GM23338 (cell line): ENCODE measurements around the gene CHN2. TPM values are rescaled to one million over a fixed set of nuclear protein-coding genes. Genes with fewer than 3 reads are reported as not detected.
A peak's percentile ranks its signal among the peaks of the same experiment; 100 is the strongest.

Source experiments
- ATAC-seq: fragments of 200-7000 bp; cut with Tn5 transposase; 3 replicates; pipeline ENCODE4 v1.9.1; 2020
- DNase-seq: peaks from one replicate; pipeline ENCODE4 v3.0.0-alpha.2; 2015; ENCODE audit warnings: low spot score
- H2AFZ ChIP-seq: fragments of 200-600 bp; sonication (generic); 2 replicates; pipeline ENCODE4 v1.8.0; 2016; ENCODE audit warnings: antibody characterized with exemption, mild to moderate bottlenecking, moderate library complexity
- H3F3A ChIP-seq: fragments of 200-600 bp; sonication (generic); replicated peaks from 2 replicates; pipeline ENCODE4 v1.8.0; 2017; ENCODE audit warnings: antibody characterized with exemption, mixed run types, low read depth
- H3K27ac ChIP-seq: fragments of 200-600 bp; sonication (generic); 2 replicates; pipeline ENCODE4 v1.6.1; 2016; ENCODE audit warnings: low read depth
- H3K27me3 ChIP-seq: fragments of 200-600 bp; sonication (generic); 2 replicates; pipeline ENCODE4 v1.8.0; 2016; ENCODE audit warnings: mild to moderate bottlenecking, mixed run types, moderate library complexity; ENCODE audit not compliant: insufficient read depth
- H3K36me3 ChIP-seq: fragments of 200-600 bp; sonication (generic); 2 replicates; pipeline ENCODE4 v1.8.0; 2016; ENCODE audit warnings: mild to moderate bottlenecking; ENCODE audit not compliant: insufficient read depth
- H3K4me1 ChIP-seq: fragments of 200-600 bp; sonication (generic); 2 replicates; pipeline ENCODE4 v1.8.0; 2016; ENCODE audit warnings: mild to moderate bottlenecking, moderate library complexity; ENCODE audit not compliant: insufficient read depth
- H3K4me2 ChIP-seq: fragments of 200-600 bp; sonication (generic); 2 replicates; pipeline ENCODE4 v1.7.1; 2017; ENCODE audit warnings: mixed run types
- H3K4me3 ChIP-seq: fragments of 200-600 bp; sonication (generic); 2 replicates; pipeline ENCODE4 v1.6.1; 2016; ENCODE audit warnings: mixed run types
- H3K79me2 ChIP-seq: fragments of 200-600 bp; sonication (generic); replicated peaks from 2 replicates; pipeline ENCODE4 v1.8.0; 2017; ENCODE audit warnings: mild to moderate bottlenecking; ENCODE audit not compliant: insufficient read depth
- H3K9me2 ChIP-seq: fragments of 200-600 bp; sonication (generic); 2 replicates; pipeline ENCODE4 v1.8.0; 2017; ENCODE audit not compliant: insufficient read depth
- H4K20me1 ChIP-seq: fragments of 200-600 bp; sonication (generic); replicated peaks from 2 replicates; pipeline ENCODE4 v1.8.0; 2017; ENCODE audit warnings: mild to moderate bottlenecking; ENCODE audit not compliant: insufficient read depth
- H3K27ac Mint-ChIP-seq: 2 replicates; pipeline ENCODE4 v1.8.0; 2020; ENCODE audit warnings: inconsistent platforms, mild to moderate bottlenecking, moderate library complexity, mixed read lengths
- H3K27me3 Mint-ChIP-seq: 3 replicates; pipeline ENCODE4 v1.8.0; 2022; ENCODE audit warnings: low read depth, mild to moderate bottlenecking, moderate library complexity, mixed read lengths, inconsistent platforms; ENCODE audit not compliant: insufficient read depth, poor library complexity
- H3K36me3 Mint-ChIP-seq: 3 replicates; pipeline ENCODE4 v1.8.0; 2021; ENCODE audit warnings: low read depth, mild to moderate bottlenecking, inconsistent platforms, moderate library complexity, mixed read lengths
- H3K4me1 Mint-ChIP-seq: 3 replicates; pipeline ENCODE4 v1.8.0; 2020; ENCODE audit warnings: mild to moderate bottlenecking, inconsistent platforms, mixed read lengths
- H3K4me3 Mint-ChIP-seq: 3 replicates; pipeline ENCODE4 v1.8.0; 2021; ENCODE audit warnings: moderate library complexity, mild to moderate bottlenecking, inconsistent platforms, mixed read lengths
- H3K9me3 Mint-ChIP-seq: 3 replicates; pipeline ENCODE4 v1.8.0; 2020; ENCODE audit warnings: moderate library complexity, mild to moderate bottlenecking, inconsistent platforms, mixed read lengths
- CTCF ChIP-seq, 2 experiments: fragments of 200-600 bp in 1 of 2; sonication (generic) in 1 of 2; conservative IDR thresholded peaks; 2 replicates each; pipeline versions ENCODE4 v1.5.1 to v1.6.1; 2016 to 2017; ENCODE audit warnings: antibody characterized with exemption in 2 of 2, low read depth in 2 of 2, mild to moderate bottlenecking in 2 of 2, moderate library complexity in 1 of 2
- ZNF462 ChIP-seq: fragments of 250-450 bp; sonication (Bioruptor Pico); IDR thresholded peaks from 2 replicates; pipeline ENCODE4 v1.5.0; 2020; ENCODE audit warnings: mild to moderate bottlenecking, moderate library complexity
- polyA plus RNA-seq: library from polyadenylated mRNA; unstranded; fragments of >200 nt; fragmentation: Nextera tagmentation; extraction: Ambion mirVana; gene quantifications from 2 replicates; pipeline ENCODE4 v1.2.1, GENCODE V29; 2016
- total RNA-seq: library from RNA; depleted of rRNA; stranded (reverse); fragments of >200 nt; shearing (Covaris generic); gene quantifications from 2 replicates; pipeline ENCODE4 v1.2.3, GENCODE V29; 2014

The CHN2 gene
- total and polyA plus RNA-seq, 2 experiments from 2014 or later = 6.1 to 7.5 TPM

DNA sequence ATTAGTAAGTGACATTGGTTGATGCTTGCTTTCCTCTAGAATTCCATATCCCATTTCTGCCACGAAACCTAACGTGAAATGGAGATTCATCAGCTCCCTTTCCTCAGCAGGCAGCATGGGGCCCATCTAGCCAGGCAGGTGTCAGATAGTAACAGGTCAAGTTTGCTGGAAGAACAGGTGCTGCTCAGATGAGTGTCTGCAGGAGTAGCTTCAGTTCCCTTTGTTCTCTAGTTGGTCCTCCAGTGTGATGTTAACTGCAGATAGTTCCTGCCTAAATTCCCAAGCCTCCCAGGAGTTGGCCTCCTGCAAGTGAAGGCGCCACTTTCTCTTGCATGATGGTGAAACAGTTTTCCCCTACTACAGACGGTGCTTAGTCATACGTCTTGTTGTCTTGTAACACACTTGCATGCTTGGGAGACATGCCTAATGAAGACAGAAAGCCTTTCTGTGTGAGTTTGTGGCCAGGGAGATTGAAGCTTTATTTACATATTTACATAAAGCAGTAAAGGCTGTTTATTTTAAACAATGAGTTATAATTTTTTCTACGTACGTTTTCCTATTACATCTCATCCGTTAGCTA is 175.4 kb downstream of the CHN2 start:
- no peak overlapping the region for H3K27ac ChIP-seq
- peak; percentile 25 for DNase-seq
- peak; percentile 69 for ATAC-seq

More for the DNA sequence above, 175.4 kb downstream of the CHN2 start:
- no peak overlapping the region for H3K27ac Mint-ChIP-seq
- no peaks in the 10 kb centered on the region for H3K36me3 Mint-ChIP-seq
- no peaks in the 10 kb centered on the region for H3K9me3 Mint-ChIP-seq
- Histone ChIP-seq H3K4me1 (peaks cover 10% of the 10 kb centered on the region; the same call in 1 of the 2 replicates), H4K20me1 (no peaks in the 10 kb centered on the region), H3K9me2 (peaks cover 15% of the 10 kb centered on the region; the same call in 1 of the 2 replicates), H3F3A (no peaks in the 10 kb centered on the region), H3K79me2 (no peaks in the 10 kb centered on the region), H3K4me2 (no peak overlapping the region; the same call in 1 of the 2 replicates), H3K4me3 (no peak overlapping the region), H3K27me3 (no peaks in the 10 kb centered on the region), H2AFZ (no peak overlapping the region), H3K36me3 (no peaks in the 10 kb centered on the region)
- H3K27me3 Mint-ChIP-seq = peaks cover 5% of the 10 kb centered on the region
- TF ChIP-seq ZNF462 = peak; percentile 64
- TF ChIP-seq CTCF (conservative IDR thresholded peaks at IDR 0.05; ENCODE audit: low read depth in 2 of 2) = no peak
- H3K4me1 Mint-ChIP-seq = peaks cover 14% of the 10 kb centered on the region
- H3K4me3 Mint-ChIP-seq = no peak overlapping the region
